ENCODE data around the gene EHMT1. TPM values are rescaled to one million over a fixed set of nuclear protein-coding genes. Genes with fewer than 3 reads are reported as not detected.

Gene EHMT1
- total RNA-seq, 1 experiment from 2014 or later = 112 TPM

DNA sequence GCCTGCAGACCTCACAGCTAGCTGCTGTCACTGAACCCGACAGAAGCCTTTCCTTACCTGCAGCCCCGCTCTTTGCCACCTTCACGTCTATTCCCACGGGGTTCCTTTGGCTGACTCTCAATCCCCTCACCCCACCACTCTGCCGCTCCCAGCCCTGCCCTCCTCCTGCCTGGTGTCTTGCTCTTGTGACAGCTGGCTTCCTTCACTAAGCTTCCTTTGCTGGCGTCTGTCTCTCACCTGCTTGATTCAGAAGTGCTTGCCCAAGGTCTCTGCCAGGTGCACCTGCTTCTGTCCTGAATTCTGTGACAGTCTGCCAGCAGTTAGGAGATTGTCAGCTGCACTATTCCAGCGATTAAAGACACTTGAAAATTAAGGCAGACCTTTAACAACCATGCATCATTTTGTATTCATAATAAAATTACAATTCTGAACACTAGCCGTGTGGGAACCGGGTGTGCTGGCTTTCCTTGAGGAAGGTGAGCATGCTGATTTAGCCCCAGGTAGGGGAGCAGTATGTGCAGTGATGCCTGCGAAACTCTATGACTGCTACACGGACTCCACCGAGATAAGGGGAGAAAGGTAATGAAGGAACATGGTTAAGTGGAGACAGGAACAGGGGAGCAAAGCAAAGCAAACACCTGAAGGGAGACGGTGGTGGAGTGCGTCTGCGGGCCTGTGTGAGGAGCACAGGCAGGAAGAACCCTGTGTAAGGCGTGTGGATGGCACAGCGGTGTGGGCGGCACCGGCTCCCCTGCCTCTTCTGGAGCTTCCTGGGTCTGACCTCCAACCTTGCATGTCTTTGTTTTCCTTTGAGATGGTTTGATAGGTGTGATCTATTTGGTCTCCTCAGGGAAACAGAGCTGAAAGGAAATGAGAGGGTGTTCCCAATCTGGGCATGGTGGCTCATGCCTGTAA, 178.7 kb downstream of the EHMT1 start:
- Histone ChIP-seq H2AFZ (ENCODE audit: low read length) (no peak overlapping the region), H3K27ac (ENCODE audit: insufficient read length, low read depth, low read length) (no peak overlapping the region), H3K79me1 (ENCODE audit: insufficient read depth, low read depth, low read length, poor library complexity, severe bottlenecking) (no peaks in the 10 kb centered on the region), H3K23me2 (ENCODE audit: insufficient read length, low read depth, low read length, poor library complexity, severe bottlenecking) (no peaks in the 10 kb centered on the region), H4K5ac (ENCODE audit: insufficient read length, low read depth, low read length) (no peak overlapping the region), H3K56ac (ENCODE audit: insufficient read length, low read depth, low read length) (no peak overlapping the region), H3K4ac (ENCODE audit: low read depth, low read length) (no peak overlapping the region), H2AK5ac (ENCODE audit: insufficient read length, low read length) (no peak overlapping the region), H3K9me3 (ENCODE audit: control insufficient read depth, low read depth, low read length) (no peaks in the 10 kb centered on the region), H4K91ac (ENCODE audit: insufficient read length, low read depth, low read length) (no peak overlapping the region), H3K4me1 (ENCODE audit: insufficient read depth, low read length) (no peaks in the 10 kb centered on the region), H2BK12ac (ENCODE audit: insufficient read length, low read depth, low read length) (no peak overlapping the region), H3K23ac (ENCODE audit: insufficient read length, low read depth, low read length) (no peak overlapping the region), H3K4me2 (ENCODE audit: insufficient read depth, insufficient read length, low read length) (no peak overlapping the region), H2BK5ac (ENCODE audit: insufficient read length, low read length) (no peak overlapping the region), H3K9ac (ENCODE audit: extremely low read depth, insufficient read length, low read length) (no peak overlapping the region), H2BK15ac (ENCODE audit: low read depth, low read length) (no peak overlapping the region), H2BK20ac (ENCODE audit: low read depth, low read length, poor library complexity, severe bottlenecking) (no peak overlapping the region), H2BK120ac (ENCODE audit: low read depth, low read length, poor library complexity, severe bottlenecking) (no peak overlapping the region), H4K8ac (replicated peaks; ENCODE audit: insufficient read length, low read depth, low read length) (no peak overlapping the region), H3K27me3 (ENCODE audit: insufficient read depth, low read length) (no peaks in the 10 kb centered on the region), H3K79me2 (ENCODE audit: insufficient read depth, low read length) (no peaks in the 10 kb centered on the region), H3K18ac (ENCODE audit: insufficient read length, low read depth, low read length) (no peak overlapping the region), H4K20me1 (ENCODE audit: control insufficient read depth, insufficient read depth, insufficient read length) (peaks cover 2% of the 10 kb centered on the region), H3T11ph (ENCODE audit: low read length) (no peak overlapping the region), H3K14ac (ENCODE audit: insufficient read depth, low read length) (no peak overlapping the region)
- H3K36me3 Mint-ChIP-seq (ENCODE audit: insufficient read depth in 1 of 3, low read depth in 3 of 3) = peaks cover 53 to 92% (median 91%) of the 10 kb centered on the region in 3 experiments
- H3K4me1 Mint-ChIP-seq = no peaks in the 10 kb centered on the region
- no peak for DNase-seq
- TF ChIP-seq, protein P1, sequence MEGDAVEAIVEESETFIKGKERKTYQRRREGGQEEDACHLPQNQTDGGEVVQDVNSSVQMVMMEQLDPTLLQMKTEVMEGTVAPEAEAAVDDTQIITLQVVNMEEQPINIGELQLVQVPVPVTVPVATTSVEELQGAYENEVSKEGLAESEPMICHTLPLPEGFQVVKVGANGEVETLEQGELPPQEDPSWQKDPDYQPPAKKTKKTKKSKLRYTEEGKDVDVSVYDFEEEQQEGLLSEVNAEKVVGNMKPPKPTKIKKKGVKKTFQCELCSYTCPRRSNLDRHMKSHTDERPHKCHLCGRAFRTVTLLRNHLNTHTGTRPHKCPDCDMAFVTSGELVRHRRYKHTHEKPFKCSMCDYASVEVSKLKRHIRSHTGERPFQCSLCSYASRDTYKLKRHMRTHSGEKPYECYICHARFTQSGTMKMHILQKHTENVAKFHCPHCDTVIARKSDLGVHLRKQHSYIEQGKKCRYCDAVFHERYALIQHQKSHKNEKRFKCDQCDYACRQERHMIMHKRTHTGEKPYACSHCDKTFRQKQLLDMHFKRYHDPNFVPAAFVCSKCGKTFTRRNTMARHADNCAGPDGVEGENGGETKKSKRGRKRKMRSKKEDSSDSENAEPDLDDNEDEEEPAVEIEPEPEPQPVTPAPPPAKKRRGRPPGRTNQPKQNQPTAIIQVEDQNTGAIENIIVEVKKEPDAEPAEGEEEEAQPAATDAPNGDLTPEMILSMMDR (conservative IDR thresholded peaks at IDR 0.05) = no peak
- WGBS (ENCODE audit: extremely low coverage, insufficient read length, low lambda C conversion rate) = no CpG with 5 or more reads among the region's 19 CpGs
- no peaks in the 10 kb centered on the region for H3K9me3 Mint-ChIP-seq
- H3K27me3 Mint-ChIP-seq (ENCODE audit: low read depth) = no peaks in the 10 kb centered on the region; the same call in 1 of the 2 replicates
- H3K27ac Mint-ChIP-seq = peak overlapping the region in 1 of 3 experiments; percentile 26; a peak in 2 of 7 replicates
- no peak overlapping the region for H3K4me3 Mint-ChIP-seq

Data from H9 (cell line).